GM18907 (cell line): ENCODE results near the gene IQSEC2.

Experiments used
- ATAC-seq: cut with Tn5 transposase; IDR thresholded peaks from one replicate; pipeline ENCODE4 v1.9.1; 2021; ENCODE audit warnings: mild to moderate bottlenecking, moderate library complexity; ENCODE audit not compliant: unreplicated experiment

The IQSEC2 gene

GRCh38 chrX:53305219-53305995 is 24.0 kb upstream of the IQSEC2 start:
- ATAC-seq = no peak

DNA sequence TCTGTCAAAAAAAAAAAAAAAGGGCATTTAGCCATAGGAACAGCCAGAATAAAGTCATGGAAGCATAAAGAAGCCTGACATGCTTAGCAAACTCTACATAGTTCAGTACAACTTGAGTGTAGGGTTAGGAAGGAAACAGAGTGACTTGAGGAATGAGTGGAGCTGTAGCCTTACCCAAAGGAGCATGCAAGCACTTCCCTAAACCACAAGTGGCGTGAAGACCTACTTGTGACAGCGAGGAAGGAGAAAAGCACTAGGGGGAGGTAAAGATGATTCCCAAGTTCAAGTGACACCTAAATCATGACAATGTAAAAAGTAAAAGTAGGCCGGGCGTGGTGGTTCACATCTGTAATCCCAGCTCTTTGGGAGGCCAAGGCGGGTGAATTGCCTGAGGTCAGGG is 21.8 kb upstream of the IQSEC2 start:
- ATAC-seq = no peak

DNA sequence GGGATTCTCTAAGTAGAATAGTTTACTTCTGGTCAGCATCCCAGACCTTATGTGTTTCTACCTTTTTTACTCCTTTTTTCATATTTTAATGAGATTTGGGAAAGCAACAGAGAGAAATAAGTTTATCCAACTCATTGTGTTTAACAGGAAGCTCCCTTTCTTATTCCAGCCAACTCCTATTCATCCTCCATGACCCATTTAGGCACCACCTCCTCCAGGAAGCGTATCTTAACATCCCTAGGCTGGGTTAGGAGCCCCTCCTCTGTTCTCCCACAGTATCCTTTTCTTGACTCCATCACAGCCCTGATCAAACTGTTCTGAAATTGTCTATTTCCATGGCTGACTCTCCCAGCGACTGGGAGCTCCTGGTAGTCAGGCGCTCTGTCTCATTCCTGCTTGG is 18.8 kb upstream of the IQSEC2 start:
- no peak for ATAC-seq

GRCh38 chrX:53294024-53294648 is 12.8 kb upstream of the IQSEC2 start:
- ATAC-seq = no peak

DNA sequence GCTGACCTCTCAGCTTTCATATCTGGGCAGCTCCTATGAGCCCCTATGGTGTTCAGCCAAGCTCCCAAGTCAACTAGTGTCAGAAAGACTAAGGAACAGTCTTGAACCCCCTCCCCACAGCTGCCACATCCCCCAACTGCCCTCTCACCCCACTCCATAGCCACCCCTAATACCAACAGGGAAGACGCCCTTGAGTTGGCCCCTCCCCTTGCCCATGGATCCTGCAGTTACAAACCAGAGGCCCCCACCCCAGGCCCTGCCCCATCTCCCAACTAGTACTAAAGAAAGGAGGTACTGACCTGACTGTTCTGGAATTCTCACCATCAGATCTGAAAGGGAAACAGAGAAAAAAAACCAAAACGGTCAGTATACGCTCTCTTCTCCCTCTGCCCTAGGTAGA is 10.2 kb upstream of the IQSEC2 start:
- ATAC-seq = no peak

DNA sequence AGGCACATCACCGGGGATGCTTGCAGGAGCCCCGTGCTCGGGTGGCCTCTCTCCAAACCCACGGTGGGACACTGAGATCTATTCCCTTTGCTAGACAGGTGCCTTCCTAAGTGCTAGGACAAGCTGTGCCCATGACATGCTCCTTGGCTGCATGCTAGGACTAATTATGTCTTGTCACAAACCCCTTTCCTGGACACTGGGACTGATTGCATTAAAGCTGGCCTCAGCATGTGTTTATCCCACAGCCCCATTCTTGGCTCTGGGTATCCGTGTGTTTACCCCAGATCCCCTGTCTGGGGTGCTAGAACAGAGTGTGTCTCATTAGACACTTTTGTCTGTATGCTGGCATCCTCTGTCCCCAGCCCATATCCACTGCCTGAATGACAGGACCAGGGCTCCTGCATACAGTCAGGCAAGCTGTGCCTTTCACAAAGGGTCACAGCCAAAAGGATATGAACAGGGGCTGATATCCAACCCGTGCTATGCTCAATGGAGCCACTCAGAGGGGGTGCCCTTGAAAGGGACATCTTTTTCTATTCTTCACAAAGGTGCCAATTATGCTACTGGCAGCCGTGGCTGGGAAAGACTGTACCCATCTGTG is 9.2 kb upstream of the IQSEC2 start:
- no peak for ATAC-seq

DNA sequence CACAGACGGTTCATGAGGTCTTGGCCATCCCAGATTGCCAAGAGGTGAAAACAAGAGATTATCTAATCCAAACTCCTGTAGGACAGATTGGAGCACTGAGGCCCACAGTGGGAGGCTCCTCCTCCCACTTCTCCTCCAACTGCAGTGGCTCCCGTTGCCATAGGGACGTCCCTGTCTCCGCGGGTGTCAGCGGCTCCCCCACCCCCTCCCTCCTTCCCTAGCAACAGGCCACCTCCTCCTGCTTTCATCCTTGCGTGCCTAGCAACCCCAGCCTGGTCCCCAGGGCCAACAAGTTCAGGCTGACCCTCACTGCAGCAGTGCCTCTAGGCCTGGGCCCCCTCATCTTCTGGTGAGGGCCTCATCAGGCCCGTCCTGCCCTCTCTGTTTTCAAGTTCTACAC is 6.8 kb upstream of the IQSEC2 start:
- no peak for ATAC-seq

DNA sequence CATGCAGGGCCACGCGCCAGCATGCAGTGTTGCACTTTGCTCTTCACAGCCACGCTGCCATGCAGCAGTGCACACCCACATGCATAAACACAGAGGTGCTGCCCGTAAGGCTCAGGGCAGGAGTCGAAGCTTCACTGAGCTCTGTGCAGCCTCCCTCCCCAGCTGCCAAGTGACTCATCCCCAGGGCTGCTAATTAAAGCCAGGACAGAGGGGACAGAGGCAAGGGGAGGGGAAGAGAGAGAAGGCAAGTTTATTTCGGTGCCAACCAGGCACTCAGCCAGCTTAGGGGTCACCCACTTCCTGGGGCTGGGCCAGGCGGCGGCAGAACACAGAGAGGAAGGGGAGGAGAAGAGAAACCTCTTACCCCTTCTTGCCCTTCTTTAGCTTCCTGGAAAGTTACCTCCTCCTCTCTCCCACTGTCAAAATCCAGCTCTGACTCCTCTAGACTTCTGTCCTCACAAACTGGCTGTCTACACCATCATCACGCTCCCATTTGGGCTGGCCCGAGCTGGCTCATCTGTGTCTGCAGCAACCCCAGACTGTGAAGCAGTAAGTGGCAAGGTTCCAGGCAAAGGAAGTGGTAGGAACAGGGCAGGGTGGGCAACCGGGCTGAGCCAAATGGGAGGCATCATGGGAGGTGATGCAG is 6.2 kb upstream of the IQSEC2 start:
- no peak for ATAC-seq

GRCh38 chrX:53286171-53286570 is 4.8 kb upstream of the IQSEC2 start:
- no peak for ATAC-seq

GRCh38 chrX:53285591-53285990 is 4.2 kb upstream of the IQSEC2 start:
- ATAC-seq = no peak

GRCh38 chrX:53284684-53285447 is 3.5 kb upstream of the IQSEC2 start:
- ATAC-seq = peak; percentile 69

DNA sequence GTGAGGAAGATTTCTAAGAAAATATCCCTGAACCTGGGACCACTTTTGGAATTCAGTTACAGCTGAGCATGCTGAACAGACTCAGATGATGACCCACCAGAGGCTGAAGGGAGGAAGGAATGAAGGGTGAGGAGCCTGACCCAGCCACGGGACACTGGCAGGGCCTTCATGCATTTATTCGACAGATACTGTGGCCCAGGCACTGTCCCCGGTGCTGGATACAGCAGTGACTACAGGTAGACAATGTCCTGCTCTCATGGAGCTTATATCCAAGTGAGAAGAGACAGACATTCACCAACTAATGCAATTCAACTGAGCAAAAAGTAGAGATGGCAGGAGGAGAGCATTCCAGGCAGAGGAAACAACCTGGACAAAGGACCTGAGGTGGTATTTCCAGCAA is 2.2 kb upstream of the IQSEC2 start:
- ATAC-seq = no peak

DNA sequence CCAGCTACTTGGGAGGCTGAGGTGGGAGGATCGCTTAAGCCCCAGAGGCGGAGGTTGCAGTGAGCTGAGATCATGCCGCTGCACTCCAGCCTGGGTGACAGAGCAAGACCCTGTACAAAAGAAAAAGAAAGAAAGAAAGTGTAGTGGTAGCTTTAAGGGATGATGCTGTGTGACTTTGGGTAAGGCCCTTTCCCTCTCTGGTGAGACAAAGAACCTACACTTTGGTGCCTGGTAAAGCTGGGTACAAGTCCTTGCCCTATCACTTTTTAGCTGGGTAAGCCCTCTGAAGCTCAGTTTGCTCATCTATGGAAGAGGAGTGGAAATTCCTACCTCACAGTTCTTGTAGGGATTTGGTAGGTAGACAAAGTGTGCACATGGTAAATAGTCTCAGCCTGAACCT is 1.7 kb upstream of the IQSEC2 start:
- no peak for ATAC-seq

DNA sequence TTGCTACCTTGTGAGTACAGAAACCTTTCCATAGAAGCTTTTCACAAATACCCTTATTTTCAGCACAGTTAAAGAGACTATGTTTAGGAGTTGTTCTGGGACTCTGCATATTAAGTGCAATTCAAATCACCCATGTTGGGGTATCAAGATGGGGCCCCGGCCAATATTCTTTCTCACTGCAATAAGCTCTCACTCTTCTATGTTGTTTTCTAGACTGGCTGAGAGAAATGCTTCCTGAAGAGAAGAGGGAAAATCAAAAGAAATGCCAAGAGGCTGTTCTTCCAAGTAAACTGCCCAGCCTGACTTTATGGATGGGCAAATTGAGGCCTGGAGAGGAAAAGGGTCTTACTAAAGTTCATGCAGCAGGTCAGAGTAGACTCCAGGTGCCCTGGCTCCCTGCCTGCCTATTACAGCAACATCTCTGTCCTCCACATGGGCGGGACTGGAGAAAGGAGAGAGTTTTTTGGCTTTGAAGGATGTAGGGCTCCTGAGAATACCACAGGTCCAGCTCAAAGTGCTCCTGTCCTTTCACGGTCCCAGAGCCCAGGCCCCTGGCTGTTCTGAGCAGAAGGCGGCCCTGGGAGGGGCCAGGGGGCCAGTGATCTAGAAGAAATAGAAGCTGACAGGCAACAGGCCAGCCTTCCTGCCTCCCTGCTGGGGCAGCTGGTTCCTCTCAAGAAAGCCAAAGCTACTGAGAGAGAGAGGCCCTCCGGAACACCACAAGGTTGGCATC is 745 bp upstream of the IQSEC2 start:
- ATAC-seq = no peak

DNA sequence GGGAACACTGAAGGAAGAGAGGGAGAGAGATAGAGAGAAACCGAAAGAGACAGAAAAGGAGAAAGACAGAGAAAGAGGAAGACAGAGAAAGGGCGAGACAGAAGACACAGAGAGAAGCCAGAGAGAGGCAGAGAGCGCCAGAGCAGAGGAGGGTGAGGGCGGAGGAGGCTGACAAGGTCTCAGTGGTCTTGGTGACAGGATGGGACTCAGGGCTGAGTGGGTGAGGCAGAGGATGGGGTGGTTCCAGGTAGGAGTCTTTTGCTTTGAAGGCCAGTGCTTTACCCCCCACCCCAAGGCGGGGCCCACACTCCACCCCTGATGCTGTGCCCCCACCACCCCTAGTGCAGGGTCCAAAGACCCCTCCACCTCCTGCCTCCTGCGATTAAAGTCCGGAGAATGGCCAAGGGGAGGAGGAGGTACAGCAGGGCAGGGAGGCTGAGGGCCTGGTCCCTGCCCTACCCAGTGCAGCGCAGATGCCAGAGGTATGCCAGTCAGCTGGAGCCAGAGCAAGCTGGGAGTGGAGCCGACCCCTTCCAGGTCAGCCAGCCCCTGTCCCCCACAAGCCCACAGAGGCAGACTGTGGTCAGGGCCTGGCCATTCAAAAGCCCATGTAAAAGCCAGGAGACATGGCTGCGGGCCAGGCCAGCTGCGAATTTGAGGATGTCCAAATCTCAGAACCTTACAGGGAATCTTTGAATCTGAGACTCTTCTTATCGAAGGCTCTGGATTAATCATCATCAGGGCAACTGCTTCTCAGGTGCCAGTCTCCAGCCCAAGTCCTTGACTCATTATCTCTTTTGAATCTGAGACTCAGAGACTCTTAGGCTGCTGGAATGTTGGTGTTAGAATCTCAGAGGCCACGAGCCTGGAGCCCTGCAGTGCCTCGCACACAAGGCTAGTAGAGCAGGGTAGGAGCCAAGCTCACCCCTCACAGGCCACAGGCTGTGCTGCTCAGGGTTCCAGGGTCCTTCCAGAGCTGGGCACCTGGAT is 758 bp downstream of the IQSEC2 start:
- no peak for ATAC-seq

- ATAC-seq = no peak
These were observed 1.8 kb downstream of the IQSEC2 start for GRCh38 chrX:53279296-53280237.

GRCh38 chrX:53272808-53273337 is 8.5 kb downstream of the IQSEC2 start:
- ATAC-seq = no peak
